HG02970 (cell line): ENCODE results near the gene NDE1.
"Not testable (repeated sequence)": the region's sequence is repeated elsewhere in the genome, so short reads cannot be mapped to it uniquely, and the experiment has no call there.

Experiments used
- ATAC-seq: cut with Tn5 transposase; IDR thresholded peaks from one replicate; pipeline ENCODE4 v1.9.1; 2021; ENCODE audit warnings: mild to moderate bottlenecking, moderate library complexity, moderate number of reproducible peaks; ENCODE audit not compliant: unreplicated experiment, low FRiP score

Gene NDE1

DNA sequence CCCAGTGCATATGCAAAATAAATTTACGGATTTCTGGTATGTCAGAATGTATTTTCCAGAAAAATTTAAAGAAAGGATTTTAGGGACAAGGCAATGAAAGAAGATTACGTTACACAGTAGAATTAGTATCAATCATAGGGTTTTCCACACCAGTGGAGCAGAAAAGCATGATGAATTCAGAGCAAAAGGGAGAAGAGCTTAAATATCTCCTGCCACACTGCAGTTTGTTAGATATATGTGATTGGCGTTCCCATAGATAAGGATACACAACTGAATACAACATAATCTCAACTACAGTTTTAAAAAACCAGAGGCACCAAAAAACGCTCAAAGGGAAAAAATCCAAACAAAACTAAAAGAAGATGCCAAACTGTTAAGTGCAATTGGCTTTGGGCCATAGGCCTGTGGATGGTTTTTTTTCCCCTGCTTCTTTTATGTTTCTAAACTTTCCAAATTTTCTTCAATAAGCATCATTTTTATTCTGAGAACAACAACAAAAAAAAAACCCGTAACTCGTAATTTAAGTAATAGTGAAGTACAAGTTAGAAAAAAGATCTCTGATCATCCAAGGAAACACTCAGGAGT, 29.3 kb upstream of the NDE1 start:
- no peak for ATAC-seq

DNA sequence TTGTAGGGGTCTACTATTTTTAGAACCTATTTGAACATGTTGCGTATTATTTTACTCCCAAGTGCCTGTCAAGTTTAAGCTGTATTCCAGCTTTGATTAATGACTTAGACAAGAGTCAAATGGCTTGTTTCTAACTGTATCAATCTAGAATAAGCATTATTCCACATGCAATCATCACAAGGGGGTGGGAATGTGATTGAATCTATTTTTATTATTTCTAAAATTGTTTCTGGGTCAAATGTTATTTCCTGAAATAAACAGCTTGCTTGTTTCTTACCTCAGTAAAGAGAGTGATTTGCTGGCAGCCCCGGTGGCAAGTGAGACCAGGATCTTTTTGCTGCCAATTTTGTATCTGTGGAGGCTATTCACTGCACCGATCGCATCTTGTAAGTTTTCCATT, 28.6 kb upstream of the NDE1 start:
- ATAC-seq, result no peak

DNA sequence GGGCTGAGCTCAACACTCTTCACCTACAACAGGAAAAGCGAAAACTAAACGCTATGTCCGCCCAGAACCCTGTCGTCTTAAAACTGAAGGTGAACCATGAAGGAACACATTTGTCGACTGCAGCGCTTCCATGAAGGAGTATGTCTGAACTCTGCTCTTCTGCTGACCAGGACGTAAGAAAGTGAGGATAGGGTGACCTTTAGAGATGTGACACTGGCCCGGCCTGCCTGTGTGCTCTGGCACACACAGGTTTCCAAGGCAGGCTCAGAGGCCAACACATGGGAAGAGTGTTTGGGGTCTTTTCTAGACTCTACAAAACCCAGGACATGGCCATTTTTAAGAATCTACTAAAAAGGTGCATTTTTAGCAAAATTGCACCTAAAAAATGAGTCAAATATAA, 28.2 kb upstream of the NDE1 start:
- ATAC-seq, result no peak

DNA sequence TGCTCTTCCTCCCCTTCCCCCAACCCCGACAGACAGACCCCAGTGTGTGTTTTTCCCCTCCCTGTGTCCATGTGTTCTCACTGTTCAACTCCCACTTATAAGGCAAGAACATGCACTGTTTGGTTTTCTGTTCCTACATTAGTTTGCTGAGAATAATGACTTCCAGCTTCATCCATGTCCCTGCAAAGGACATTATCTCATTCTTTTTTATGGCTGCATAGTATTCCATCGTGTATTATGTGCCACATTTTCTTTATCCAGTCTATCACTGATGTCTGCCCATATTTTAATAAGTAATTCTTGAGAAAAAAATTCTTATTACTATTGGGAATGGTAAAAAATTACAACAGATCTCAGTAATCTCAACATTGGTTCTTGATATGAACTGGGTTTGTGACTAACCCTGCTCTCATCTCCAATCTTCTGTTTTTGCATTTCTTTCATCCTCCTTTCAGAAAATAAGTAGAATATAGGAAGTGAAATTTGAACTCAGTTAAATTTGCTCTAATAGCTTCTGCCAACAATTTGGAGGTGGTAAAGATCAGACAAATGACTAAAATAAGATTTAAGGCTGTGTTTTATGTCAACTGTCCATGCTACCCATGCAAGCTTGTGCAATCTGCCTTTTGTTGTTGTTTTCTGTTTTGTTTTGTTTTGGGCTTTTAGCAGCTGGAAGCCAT, 18.2 kb upstream of the NDE1 start:
- ATAC-seq, result no peak

DNA sequence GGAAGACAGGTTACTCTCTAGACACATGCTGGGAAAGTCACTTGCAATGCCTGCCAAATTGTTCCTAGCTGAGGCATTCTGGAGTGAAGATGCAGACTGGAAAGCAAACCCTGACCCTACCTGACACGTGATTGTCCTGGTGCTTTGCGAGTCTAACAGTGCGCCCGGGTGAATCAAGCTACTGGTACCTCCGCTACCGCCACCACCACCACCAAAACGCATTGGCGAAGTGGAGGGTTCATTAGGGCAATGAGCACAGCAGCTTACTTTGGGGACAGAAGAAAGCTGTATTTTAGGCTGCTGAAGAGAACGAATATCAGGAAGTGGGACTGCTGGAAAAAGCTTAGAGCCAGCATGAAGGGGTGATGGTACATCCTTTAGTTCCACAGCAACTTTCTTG, 14.1 kb upstream of the NDE1 start:
- no peak for ATAC-seq

DNA sequence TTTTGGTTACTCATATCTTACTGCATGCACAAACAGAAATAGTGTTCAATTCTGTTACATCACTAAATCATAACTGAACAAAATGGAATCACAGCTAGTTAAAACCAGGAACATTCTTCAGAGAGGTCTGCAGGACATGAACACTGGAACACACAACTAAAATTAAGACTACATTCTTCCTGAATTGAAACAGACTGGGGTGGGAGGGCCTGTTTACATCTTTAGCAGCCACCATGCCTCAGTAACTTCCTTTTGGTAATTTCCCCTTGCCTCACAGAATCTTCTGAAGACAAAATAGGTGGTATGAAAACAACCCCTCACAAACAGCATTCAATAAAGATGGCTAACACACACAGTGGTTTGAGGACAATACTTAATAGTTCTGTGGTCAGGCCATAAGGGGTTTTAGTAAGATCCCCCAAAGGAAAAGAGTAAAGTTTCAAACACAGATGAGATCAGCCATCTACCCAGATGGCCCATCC, 13.6 kb upstream of the NDE1 start:
- no peak for ATAC-seq

DNA sequence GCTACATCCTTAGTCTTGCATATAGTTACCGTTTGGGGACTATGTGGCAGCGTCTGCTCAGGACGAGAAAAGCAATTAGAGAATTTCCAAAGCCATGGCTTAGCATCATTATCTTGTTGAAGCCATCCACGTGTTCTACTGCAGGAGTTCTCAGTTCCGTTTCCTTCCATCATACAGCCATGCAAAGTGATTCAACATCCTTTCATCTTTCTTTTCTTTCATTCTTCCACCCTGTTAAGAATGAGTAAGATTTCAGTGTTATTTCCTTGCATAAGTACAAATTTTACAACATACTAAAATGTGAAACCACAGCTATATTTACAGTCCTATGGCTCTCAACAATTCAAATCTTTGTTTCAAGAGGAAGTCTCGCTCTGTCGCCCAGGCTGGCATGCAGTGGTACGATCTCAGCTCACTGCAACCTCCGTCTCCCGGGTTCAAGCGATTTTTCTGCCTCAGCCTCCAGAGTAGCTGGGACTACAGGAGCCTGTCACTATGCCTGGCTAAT, 10.9 kb upstream of the NDE1 start:
- ATAC-seq, result no peak

DNA sequence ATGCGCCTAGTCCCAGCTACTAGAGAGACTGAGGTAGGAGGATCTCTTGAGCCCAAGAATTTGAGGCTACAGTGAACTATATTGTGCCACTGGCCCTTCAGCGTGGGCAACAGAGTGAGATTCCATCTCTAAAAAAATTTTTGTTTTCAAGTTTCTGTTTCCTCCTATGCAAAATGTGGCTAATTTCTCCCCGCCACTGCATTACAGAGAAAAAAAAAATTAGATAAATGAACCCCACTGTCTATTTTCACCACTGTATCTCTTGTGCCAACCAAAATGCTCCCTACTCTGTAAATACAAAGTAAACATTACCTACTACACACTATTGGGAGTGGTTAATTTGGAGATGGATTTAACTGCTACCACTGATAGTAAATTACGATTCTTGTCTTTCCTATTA, 9.1 kb upstream of the NDE1 start:
- no peak for ATAC-seq

DNA sequence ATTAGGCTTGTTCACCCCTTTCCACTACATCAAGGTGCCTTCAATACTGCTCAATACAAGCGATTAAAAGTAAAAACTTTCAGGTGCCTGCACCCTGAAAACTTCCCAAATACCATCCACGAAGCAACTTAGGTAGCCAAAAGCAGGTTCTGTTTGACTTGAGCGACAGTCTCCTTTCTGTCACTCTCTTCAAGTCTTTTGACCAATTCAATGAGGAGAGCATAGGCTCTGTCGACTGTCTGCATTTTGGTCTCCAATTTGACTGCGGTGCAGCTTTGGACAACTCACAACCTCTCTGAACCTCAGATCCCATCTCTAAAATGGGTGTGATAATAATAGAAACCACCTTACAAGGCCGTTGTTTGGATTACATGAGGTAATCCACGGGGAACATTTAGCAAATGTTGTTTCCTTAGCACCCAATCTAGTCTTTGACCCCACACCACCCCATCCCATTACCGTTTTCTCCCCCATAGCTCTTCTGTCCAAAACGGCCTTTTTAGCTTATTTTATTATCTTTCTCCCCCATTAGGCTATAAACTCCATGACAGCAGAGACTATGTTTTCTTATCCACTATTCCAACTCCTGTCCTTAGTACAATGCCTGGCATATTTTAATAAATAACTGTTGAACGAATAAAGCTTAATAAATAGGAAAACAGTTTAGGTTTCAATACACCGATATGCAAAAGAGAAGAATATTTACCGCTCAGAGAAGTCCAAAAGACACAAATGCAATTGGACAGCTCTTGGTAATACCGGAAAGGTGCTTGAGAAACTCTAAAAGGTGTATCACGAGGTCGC, 8.1 kb upstream of the NDE1 start:
- no peak for ATAC-seq

DNA sequence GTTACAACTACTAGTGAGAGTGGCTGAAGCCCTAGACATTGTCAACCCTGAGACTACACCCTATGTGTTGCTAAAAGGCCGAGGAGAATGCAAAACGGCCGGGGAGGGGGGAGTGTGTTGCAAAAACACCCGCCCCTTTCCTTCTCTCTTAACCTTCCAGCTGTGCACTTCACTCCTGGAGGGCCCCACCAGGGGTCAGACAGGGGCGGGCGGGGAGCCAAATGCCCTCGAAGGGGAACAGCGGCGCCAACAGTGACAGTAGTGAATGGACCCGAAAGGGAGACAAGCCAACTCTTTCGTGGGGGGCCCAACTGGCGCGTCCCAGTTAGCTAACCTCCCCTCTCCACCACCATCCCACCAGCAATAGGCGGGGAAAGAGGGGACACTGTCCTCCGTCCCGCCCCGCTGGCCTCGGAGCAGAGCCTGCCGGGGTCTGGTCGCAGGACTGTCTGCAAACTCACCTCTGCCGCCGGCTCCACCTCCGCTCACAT, 7.4 kb upstream of the NDE1 start:
- peak; percentile 55 for ATAC-seq

DNA sequence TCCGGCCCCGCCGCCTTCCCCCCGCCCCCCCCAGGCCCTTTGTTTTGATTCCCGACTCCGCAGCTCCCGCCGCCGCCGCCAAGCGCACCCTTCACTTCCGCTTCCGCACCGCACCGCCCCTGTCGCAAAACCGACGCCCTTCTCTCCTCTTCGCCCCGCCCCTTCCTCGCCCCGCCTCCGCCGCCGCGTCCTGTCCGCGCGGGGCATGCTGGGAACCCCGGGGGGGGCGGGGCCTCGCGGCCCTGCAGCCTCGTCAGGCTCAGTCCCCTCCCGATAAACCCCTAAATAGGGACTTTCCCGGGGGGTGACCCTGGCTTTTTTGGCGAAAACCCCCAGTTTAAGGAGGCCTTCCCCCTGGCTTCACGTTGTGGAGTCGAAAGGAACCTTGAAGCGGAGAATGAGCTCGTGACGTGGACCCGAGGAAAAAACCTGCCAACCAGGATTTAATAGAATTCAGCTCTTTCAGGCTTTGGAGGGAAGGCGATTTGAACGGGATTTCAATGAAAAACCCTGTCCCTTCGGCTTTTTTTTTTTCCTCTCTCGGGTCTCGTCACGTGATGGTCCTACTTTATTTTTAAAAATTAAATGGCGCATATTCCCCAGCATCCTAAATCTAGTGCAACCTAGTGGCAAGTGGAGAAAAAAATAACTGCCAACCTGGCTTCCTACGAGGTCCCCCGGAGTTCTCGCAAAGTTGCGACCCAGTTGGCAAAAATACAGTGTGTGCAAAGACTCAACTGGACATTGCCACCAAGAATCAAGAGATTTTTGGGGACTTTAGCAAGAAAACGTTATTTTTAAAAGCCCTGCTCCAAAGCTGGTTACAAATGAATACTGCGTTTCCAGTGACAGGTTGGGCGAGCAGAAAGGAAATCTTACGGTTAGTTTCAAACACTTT, 6.7 kb upstream of the NDE1 start, which contains the start of gene MARF1:
MARF1 (minus strand) TSS at position 107 of the 898 bp plus-strand sequence. CDS start 3,921 bp downstream, outside the sequence.
- ATAC-seq, result peak; percentile 53

DNA sequence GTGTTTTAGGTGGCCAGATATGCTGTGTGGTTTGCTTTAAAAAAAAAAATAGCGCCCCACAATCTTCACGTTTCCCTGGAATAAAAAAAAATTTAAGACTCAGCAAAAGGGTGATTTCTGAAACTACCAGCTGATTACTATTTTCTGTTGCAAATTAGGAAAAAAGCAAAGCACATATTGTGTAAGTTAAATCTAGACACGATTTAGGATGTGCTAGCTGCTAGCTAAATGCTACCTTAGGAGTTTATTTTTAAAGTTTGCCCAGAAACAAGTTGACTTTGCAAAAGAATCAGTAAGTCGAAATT, 6.1 kb upstream of the NDE1 start:
- ATAC-seq, result no peak

DNA sequence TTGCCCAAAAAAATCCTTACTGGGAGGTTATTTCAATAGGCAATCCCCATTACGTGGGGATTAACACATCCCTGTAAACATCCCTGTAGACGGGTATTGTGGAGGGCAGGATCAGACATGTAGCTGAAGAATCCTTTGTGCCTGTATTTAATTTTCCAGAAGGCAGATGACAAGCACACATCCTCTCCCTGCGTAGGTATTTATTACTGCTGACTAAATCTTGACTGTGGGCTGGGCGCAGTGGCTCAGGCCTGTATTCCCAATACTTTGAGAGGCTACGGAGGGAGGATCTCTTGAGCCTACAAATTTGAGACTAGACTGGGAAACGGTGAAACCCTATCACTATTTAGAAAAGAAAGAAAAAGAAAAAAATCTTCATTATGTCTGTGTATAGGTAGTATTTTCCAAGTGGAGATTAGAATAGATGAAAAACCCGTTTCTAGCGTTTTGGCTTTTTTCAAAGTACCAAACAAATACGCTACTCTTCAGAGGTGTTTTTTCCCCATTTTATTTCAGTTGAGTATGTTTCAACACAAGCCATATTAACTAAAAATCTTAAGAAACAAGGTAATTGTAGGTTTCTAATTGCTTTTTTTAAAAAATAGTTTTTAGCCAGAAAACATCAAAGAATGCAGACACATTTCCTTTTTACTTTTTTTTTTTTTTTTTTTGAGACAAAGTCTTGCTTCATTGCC, 5.6 kb upstream of the NDE1 start:
- no peak for ATAC-seq

DNA sequence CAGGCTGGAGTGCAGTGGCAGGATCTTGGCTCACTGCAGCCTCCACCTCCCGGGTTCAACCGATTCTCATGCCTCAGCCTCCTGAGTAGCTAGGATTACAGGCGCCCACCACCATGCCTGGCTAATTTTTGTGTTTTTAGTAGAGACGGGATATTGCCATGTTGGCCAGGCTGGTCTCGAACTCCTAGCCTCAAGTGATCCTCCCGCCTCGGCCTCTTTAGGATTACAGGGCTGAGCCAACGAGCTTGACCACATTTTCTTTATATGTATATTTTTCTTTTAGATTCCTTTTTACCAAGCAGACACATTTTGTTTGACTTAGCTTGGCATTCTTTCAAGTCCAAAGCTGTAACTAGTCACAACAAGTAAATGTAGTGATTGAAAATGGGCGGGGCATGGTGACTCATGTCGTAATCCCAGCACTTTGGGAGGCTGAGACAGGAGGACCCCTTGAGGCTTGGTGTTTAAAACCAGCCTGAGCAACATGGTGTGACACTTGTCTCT, 5.0 kb upstream of the NDE1 start:
- not testable (repeated sequence) for ATAC-seq

DNA sequence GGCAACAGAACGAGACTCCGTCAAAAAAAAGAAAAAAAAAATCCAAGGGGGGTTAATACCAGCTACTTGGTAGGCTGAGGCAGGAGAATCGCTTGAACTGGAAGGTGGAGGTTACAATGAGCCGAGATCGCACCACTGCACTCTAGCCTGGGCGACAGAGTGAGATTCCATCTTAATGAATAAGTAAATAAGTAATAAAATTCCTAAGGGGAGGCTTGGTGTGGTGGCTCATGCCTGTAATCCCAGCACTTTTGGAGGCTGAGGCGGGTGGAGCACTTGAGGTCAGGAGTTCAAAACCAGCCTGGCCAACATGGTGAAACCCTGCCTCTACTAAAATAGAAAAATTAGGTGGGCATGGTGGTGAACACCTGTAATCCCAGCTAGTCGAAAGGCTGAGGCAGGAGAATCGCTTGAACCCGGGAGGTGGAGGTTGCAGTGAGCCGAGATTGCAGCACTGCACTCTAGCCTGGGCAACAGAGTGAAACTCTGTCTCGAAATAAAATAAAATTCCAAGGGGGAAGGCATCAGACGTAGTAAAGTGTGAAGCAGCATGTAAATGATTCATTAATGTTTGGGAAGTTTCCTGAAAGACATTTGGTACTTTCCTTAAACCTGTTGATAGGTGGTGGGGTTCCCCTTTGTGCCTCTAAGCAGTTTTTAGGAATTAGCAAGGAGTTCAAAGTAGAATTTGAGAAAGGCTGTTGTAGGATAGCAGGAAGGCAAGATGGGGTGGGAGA, 3.3 kb upstream of the NDE1 start:
- not testable (repeated sequence) for ATAC-seq

DNA sequence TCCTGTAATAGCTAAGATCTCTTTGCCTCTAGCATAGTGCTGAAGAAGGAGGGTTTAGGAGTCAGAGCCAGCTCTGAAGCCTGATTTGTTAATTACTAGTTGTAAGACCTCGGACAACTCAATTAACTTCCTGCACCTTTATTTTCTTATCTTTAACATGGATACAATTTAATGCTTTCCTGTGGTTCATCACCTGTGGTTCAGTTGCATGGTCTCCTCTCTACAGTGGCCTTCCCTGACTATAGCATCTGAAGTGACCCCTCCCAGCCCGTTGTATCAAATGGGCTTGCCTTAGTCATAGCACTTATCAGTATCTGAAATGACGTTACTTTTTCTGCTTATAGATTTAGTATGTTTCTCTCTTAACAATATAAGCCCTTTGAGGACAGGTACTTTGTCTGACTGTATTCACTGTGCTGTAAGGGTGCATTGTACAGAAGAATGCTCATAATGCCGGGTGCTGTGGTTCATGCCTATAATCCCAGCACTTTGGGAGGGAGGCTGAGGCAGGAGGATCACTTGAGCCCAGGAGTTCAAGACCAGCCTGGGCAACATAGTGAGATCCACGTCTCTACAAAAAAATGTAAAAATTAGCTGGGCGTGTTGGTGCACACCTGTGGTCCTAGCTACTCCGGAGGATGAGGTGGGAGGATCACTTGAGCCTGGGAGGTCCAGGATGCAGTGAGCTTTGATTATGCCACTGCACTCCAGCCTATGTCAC, 2.6 kb upstream of the NDE1 start:
- no peak for ATAC-seq

DNA sequence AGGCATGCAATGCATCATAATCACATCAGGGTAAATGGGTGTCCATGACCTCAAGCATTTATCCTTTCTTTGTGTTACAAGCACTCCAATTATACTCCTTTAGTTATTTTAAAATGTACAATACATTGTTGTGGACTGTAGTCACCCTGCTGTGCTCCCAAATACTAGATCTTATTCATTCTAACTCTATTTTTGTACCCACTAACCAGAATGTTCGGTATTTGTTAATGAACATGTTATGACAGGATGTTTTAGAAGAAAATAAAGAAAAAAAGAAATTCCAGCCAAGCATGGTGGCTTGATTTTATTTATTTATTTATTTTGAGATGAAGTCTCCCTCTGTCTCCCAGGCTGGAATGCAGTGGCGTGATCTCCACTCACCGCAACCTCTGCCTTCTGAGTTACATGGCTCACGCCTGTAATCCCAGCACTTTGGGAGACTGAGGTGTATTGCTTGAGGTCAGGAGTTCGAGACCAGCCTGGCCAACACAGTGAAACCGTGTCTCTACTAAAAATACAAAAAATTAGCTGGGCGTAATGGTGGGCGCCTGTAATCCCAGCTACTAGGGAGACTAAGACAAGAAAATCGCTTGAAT, 1.8 kb upstream of the NDE1 start:
- no peak for ATAC-seq

DNA sequence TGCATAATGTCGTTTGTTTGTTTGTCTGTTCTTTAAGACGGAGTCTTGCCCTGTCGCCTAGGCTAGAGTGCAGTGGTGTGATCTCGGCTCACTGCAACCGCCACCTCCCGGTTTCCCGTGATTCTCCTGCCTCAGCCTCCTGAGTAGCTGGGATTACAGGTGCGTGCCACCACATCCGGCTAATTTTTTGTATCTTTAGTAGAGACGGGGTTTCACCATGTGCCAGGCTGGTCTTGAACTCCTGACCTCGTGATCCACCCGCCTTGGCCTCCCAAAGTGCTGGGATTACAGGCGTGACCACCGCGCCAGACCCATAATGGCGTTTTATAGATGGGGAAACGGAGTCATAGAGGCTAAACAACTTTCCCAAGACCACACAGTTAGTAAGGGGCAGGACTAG, 734 bp upstream of the NDE1 start:
- ATAC-seq, result not testable (repeated sequence)
